ENCODE results near the gene CNTN6. TPM values are rescaled to one million over a fixed set of nuclear protein-coding genes. Genes with fewer than 3 reads are reported as not detected.

Gene CNTN6
- total and polyA plus RNA-seq, 7 donors, result 0.04 to 0.71 (median 0.14) TPM; not detected in 4

- intact Hi-C loops (cut with DNase I), result no loop called here
- no peak overlapping the region for H3K27ac ChIP-seq
- H3K36me3 ChIP-seq, result no peaks in the 10 kb centered on the region
- no peak for DNase-seq
- H3K9me3 ChIP-seq, result no peaks in the 10 kb centered on the region
- WGBS, 2 donors, result 14 to 56% methylated on average over 4 of the region's 4 CpGs
- H3K4me1 ChIP-seq, result no peaks in the 10 kb centered on the region
- H3K27me3 ChIP-seq, result no peaks in the 10 kb centered on the region
- TF ChIP-seq POLR2A (IDR thresholded peaks at IDR 0.05) (no peak), POLR2AphosphoS5 (IDR thresholded peaks at IDR 0.05) (no peak), EP300 (IDR thresholded peaks at IDR 0.05) (no peak), CTCF (IDR thresholded peaks at IDR 0.05) (no peak)
- H3K4me3 ChIP-seq, result no peak overlapping the region
Observed at GRCh38 chr3:1272546-1273265, 179.9 kb downstream of the CNTN6 start.

DNA sequence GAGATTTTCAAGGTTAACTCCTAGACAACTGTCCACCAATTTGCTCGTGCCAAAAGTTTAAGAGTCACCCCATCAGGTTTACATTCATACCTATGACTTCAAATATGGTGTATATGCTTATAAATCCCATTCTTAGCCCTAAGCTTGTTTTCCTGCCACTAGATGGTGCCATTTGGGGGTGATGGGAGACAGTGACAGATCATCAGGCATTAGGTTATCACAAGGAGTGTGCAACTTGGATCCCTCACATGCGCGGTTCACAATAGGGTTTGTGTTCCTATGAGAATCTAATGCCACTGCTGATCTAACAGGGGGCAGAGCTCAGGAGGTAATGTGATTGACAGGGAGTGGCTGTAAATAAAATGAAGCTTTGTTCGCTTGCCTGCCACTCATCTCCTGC, 182.7 kb downstream of the CNTN6 start:
- Histone ChIP-seq H3K27me3 (no peaks in the 10 kb centered on the region), H3K36me3 (no peaks in the 10 kb centered on the region), H3K9me3 (no peaks in the 10 kb centered on the region), H3K4me3 (no peak overlapping the region), H3K4me1 (no peaks in the 10 kb centered on the region), H3K27ac (no peak overlapping the region)
- intact Hi-C loops (cut with DNase I), result no loop called here
- DNase-seq, result no peak
- 76 to 91% methylated on average over 4 of the region's 4 CpGs for WGBS, 2 donors
- TF ChIP-seq EP300 (IDR thresholded peaks at IDR 0.05), result no peak
- TF ChIP-seq POLR2A (IDR thresholded peaks at IDR 0.05), result no peak
- TF ChIP-seq POLR2AphosphoS5 (IDR thresholded peaks at IDR 0.05), result no peak
- TF ChIP-seq CTCF (IDR thresholded peaks at IDR 0.05), result no peak

DNA sequence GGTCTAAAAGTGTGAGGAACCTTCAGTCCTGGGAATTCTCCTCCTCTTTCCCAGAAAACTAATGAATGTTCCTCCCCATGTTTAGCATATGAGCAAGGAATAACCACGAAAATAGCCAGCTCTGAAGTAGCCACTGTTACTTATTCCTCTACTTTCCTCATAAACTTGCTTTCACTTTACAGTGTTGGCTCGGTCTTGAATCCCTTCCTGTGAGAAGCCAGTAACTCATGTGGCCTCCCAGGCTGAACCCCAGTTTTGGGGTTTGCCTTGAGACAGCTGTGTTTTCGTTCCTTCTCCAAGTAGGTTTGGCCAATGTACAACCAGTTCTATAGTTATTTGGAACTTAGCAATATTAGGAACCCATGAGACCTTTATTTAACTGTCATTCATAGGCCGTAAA, 195.0 kb downstream of the CNTN6 start:
- no peak for TF ChIP-seq EP300 (IDR thresholded peaks at IDR 0.05)
- no peak overlapping the region for H3K4me3 ChIP-seq
- no peaks in the 10 kb centered on the region for H3K4me1 ChIP-seq
- H3K27me3 ChIP-seq, result no peaks in the 10 kb centered on the region
- H3K36me3 ChIP-seq, result no peaks in the 10 kb centered on the region
- WGBS, 2 donors, result 81 to 89% methylated on average over 4 of the region's 4 CpGs
- DNase-seq, result no peak
- intact Hi-C loops (cut with DNase I), result no loop called here
- H3K27ac ChIP-seq, result no peak overlapping the region
- H3K9me3 ChIP-seq, result no peaks in the 10 kb centered on the region

DNA sequence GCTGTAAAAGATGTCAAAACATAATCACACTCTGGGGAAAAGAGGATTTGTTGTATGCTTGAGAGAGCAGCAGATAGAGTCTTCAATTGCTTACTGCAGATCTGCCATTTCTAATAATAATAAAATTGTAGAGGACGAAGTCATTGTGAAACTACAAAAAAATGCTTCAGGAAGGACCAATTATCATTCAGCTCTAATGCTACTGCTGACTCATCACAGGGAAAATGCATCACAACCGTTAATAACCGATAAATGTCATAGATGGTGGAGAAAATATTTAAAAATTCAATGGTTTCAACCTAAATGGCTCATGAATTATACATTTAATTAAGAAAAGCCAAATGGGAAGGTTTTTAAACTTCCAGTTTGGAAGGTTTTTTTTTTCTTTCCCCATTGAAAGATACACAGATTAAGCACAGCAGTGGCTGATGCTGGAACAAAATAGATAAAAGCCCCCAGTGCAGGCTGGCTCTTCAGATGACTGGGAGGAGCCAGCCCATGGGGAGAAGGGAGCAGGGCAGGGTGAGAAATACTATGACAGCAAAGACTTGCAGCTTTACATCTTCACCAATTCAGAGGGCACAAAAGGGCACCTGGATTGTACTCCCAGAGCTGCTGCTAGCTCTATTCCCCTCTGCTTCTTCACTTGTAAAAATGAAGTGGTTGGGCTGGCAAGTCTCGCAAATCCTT, 196.1 kb downstream of the CNTN6 start:
- no peaks in the 10 kb centered on the region for H3K27me3 ChIP-seq
- no peak for DNase-seq
- H3K27ac ChIP-seq, result no peak overlapping the region
- 80 to 92% methylated on average over 4 of the region's 4 CpGs for WGBS, 2 donors
- intact Hi-C loops (cut with DNase I), result no loop called here
- no peaks in the 10 kb centered on the region for H3K9me3 ChIP-seq
- TF ChIP-seq POLR2AphosphoS5 (IDR thresholded peaks at IDR 0.05) (no peak), CTCF (IDR thresholded peaks at IDR 0.05) (no peak), EP300 (IDR thresholded peaks at IDR 0.05) (no peak), POLR2A (IDR thresholded peaks at IDR 0.05) (no peak)
- no peak overlapping the region for H3K4me3 ChIP-seq
- H3K36me3 ChIP-seq, result no peaks in the 10 kb centered on the region
- H3K4me1 ChIP-seq, result no peaks in the 10 kb centered on the region

DNA sequence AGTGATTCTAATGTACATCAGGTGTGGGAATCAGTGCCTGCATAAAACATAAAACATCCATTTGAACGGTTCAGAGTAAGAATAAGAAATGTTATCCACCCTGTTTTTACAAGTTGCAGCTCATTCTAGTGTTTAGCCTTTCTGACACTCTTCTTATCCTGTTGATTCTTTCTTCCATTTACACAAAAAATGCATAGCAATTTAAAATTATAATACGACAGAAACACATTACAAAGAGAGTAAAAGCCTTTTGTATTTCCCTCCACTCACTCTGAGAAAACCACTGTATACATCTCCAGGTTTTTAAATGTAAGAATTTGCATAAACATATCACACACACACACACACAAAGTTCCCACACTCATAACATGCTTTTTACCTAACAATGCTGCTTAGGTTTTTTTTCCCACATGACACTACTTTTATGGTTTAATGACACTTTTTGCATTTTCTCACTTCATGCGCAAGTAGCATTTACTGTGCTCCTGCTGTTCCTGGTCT, 199.8 kb downstream of the CNTN6 start:
- Histone ChIP-seq H3K9me3 (no peaks in the 10 kb centered on the region), H3K4me1 (no peaks in the 10 kb centered on the region), H3K27me3 (no peaks in the 10 kb centered on the region), H3K36me3 (no peaks in the 10 kb centered on the region), H3K4me3 (no peak overlapping the region), H3K27ac (no peak overlapping the region)
- 29 to 51% methylated on average over 3 of the region's 3 CpGs for WGBS, 2 donors
- TF ChIP-seq POLR2AphosphoS5 (IDR thresholded peaks at IDR 0.05) (no peak), EP300 (IDR thresholded peaks at IDR 0.05) (no peak), CTCF (IDR thresholded peaks at IDR 0.05) (no peak), POLR2A (IDR thresholded peaks at IDR 0.05) (no peak)
- DNase-seq, result no peak
- intact Hi-C loops (cut with DNase I), result no loop called here
